HEK293T (cell line): ENCODE measurements around the gene TJP3.

Source experiments
- ARNT ChIP-seq: fragments of 450-650 bp; IDR thresholded peaks from 2 replicates; pipeline ENCODE4 v1.6.1; 2017; ENCODE audit warnings: mild to moderate bottlenecking
- BHLHE40 ChIP-seq: fragments of 450-650 bp; IDR thresholded peaks from 2 replicates; pipeline ENCODE4 v1.6.1; 2016; ENCODE audit warnings: mild to moderate bottlenecking, moderate library complexity, borderline replicate concordance
- CTBP1 ChIP-seq: fragments of 450-650 bp; IDR thresholded peaks from 2 replicates; pipeline ENCODE4 v1.6.1; 2016; ENCODE audit warnings: borderline replicate concordance
- ELF4 ChIP-seq: fragments of 450-650 bp; IDR thresholded peaks from 2 replicates; pipeline ENCODE4 v1.6.1; 2017; ENCODE audit warnings: antibody characterized with exemption
- FOXA1 ChIP-seq: fragments of 450-650 bp; IDR thresholded peaks from 2 replicates; pipeline ENCODE4 v1.6.1; 2016; ENCODE audit warnings: mild to moderate bottlenecking
- FOXM1 ChIP-seq: fragments of 450-650 bp; IDR thresholded peaks from 2 replicates; pipeline ENCODE4 v1.6.1; 2017; ENCODE audit warnings: mild to moderate bottlenecking, borderline replicate concordance
- HDGF ChIP-seq: fragments of 450-650 bp; IDR thresholded peaks from 2 replicates; pipeline ENCODE4 v1.6.1; 2017; ENCODE audit warnings: antibody characterized with exemption, borderline replicate concordance
- LEF1 ChIP-seq: fragments of 450-650 bp; IDR thresholded peaks from 2 replicates; pipeline ENCODE4 v1.6.1; 2017; ENCODE audit warnings: mild to moderate bottlenecking, borderline replicate concordance
- NFRKB ChIP-seq: fragments of 450-650 bp; IDR thresholded peaks from 2 replicates; pipeline ENCODE4 v1.6.1; 2016; ENCODE audit warnings: mild to moderate bottlenecking, moderate library complexity
- SP1 ChIP-seq: fragments of 450-650 bp; IDR thresholded peaks from 2 replicates; pipeline ENCODE4 v1.6.1; 2017
- SUZ12 ChIP-seq: fragments of 450-650 bp; IDR thresholded peaks from 2 replicates; pipeline ENCODE4 v1.6.1; 2016; ENCODE audit warnings: mild to moderate bottlenecking
- TARDBP ChIP-seq: fragments of 450-650 bp; IDR thresholded peaks from 2 replicates; pipeline ENCODE4 v1.6.1; 2016
- ZNF384 ChIP-seq: fragments of 450-650 bp; IDR thresholded peaks from 2 replicates; pipeline ENCODE4 v1.6.1; 2016

- no peak for TF ChIP-seq BHLHE40
- TF ChIP-seq TARDBP: peak; percentile 2
- TF ChIP-seq NFRKB: no peak
- TF ChIP-seq LEF1: no peak
- no peak for TF ChIP-seq SUZ12
- no peak for TF ChIP-seq SP1
- no peak for TF ChIP-seq HDGF
- TF ChIP-seq ZNF384: no peak
- no peak for TF ChIP-seq ELF4
- no peak for TF ChIP-seq CTBP1
- no peak for TF ChIP-seq FOXM1
- TF ChIP-seq ARNT: no peak
- TF ChIP-seq FOXA1: no peak
Measured at GRCh38 chr19:3776479-3777040, 68.4 kb downstream of the TJP3 start.
